ENCODE measurements around the gene DNAI2. TPM values are rescaled to one million over a fixed set of nuclear protein-coding genes. Genes with fewer than 3 reads are reported as not detected.

Gene DNAI2
- total RNA-seq, 1 experiment from 2014 or later = not detected

DNA sequence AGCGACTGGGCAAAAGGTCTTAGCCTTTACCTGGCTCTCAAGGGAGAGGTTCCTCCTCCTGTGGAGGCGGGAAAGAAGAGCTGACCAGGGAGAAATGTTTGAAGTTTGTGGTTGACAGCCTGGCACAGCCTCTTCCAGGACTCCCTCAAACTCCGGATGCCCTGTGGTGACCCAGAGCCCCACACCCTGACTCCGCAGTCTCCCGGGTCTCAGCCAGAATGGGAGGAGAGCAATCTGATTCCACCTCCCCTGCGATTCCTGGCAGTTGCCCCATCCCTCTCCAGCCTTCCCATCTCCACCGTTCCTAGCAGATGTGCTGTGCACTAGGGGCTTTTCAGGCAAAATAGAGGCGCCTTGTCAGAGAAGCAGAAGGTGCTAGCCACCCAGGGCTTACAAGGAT is 5.5 kb upstream of the DNAI2 start:
- ChIA-PET CTCF (no interaction called here), POLR2A (no interaction called here)
- Mint-ChIP-seq H3K4me1 (ENCODE audit: low read depth, unreplicated experiment) (peaks cover 6% of the 10 kb centered on the region), H3K27me3 (ENCODE audit: insufficient read depth, unreplicated experiment) (peaks cover 4% of the 10 kb centered on the region), H3K9me3 (ENCODE audit: unreplicated experiment) (peaks cover 11% of the 10 kb centered on the region), H3K27ac (ENCODE audit: unreplicated experiment) (no peak overlapping the region), H3K36me3 (ENCODE audit: insufficient read depth, unreplicated experiment) (no peaks in the 10 kb centered on the region), H3K4me3 (ENCODE audit: unreplicated experiment) (no peak overlapping the region)
- BruUV-seq (replicated peaks) = no TSS peak
- H3K4me1 ChIP-seq = no peaks in the 10 kb centered on the region
- no peak overlapping the region for H3K4me3 ChIP-seq (ENCODE audit: low read depth, low read length)
- TF ChIP-seq, protein P1, sequence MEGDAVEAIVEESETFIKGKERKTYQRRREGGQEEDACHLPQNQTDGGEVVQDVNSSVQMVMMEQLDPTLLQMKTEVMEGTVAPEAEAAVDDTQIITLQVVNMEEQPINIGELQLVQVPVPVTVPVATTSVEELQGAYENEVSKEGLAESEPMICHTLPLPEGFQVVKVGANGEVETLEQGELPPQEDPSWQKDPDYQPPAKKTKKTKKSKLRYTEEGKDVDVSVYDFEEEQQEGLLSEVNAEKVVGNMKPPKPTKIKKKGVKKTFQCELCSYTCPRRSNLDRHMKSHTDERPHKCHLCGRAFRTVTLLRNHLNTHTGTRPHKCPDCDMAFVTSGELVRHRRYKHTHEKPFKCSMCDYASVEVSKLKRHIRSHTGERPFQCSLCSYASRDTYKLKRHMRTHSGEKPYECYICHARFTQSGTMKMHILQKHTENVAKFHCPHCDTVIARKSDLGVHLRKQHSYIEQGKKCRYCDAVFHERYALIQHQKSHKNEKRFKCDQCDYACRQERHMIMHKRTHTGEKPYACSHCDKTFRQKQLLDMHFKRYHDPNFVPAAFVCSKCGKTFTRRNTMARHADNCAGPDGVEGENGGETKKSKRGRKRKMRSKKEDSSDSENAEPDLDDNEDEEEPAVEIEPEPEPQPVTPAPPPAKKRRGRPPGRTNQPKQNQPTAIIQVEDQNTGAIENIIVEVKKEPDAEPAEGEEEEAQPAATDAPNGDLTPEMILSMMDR (IDR thresholded peaks at IDR 0.05; ENCODE audit: insufficient read depth in 1 of 2, low read depth in 1 of 2, low read length in 1 of 2, severe bottlenecking in 1 of 2, unreplicated experiment in 1 of 2) = no peak
- DNase-seq = no peak
- H3K27me3 ChIP-seq (replicated peaks; ENCODE audit: control insufficient read depth, insufficient read depth, low read length) = no peaks in the 10 kb centered on the region; the same call in 1 of the 2 replicates
- intact Hi-C loops (cut with micrococcal nuclease; ENCODE audit: unreplicated experiment) = no loop called here
- H3K36me3 ChIP-seq (ENCODE audit: control insufficient read depth, insufficient read depth, low read length) = no peaks in the 10 kb centered on the region
- H3K9me3 ChIP-seq = no peaks in the 10 kb centered on the region

DNA sequence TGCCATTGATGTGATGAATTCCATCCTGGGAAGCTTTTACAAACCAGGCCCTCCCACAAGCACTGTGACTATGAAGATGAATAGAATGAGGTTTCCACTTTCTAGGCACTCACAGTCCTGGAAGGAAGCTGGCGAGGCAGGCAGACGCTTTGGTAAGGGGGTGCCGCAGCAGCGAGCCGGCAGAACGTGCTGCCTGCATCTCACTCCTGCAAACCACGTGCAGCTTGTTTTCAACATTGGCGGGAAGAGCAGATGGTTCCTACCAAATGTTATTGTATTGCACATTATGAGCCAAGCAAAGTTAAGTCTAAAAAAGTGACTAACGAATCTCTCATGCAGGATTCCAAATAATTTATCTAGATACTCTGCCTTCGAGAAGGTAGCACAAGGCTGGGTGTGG is 3.7 kb upstream of the DNAI2 start:
- Histone ChIP-seq H3K9me3 (no peaks in the 10 kb centered on the region), H3K4me1 (no peaks in the 10 kb centered on the region), H3K27me3 (replicated peaks; ENCODE audit: control insufficient read depth, insufficient read depth, low read length) (no peaks in the 10 kb centered on the region; the same call in 1 of the 2 replicates), H3K36me3 (ENCODE audit: control insufficient read depth, insufficient read depth, low read length) (no peaks in the 10 kb centered on the region), H3K4me3 (ENCODE audit: low read depth, low read length) (no peak overlapping the region)
- no peak for DNase-seq
- Mint-ChIP-seq H3K4me3 (ENCODE audit: unreplicated experiment) (no peak overlapping the region), H3K4me1 (ENCODE audit: low read depth, unreplicated experiment) (peaks cover 6% of the 10 kb centered on the region), H3K9me3 (ENCODE audit: unreplicated experiment) (peaks cover 11% of the 10 kb centered on the region), H3K27ac (ENCODE audit: unreplicated experiment) (no peak overlapping the region), H3K36me3 (ENCODE audit: insufficient read depth, unreplicated experiment) (no peaks in the 10 kb centered on the region), H3K27me3 (ENCODE audit: insufficient read depth, unreplicated experiment) (peaks cover 7% of the 10 kb centered on the region)
- intact Hi-C loops (cut with micrococcal nuclease; ENCODE audit: unreplicated experiment) = no loop called here
- TF ChIP-seq, protein P1 (IDR thresholded peaks at IDR 0.05; ENCODE audit: insufficient read depth in 1 of 2, low read depth in 1 of 2, low read length in 1 of 2, severe bottlenecking in 1 of 2, unreplicated experiment in 1 of 2) = no peak
- POLR2A ChIA-PET = no interaction called here
- no TSS peak for BruUV-seq (replicated peaks)
- CTCF ChIA-PET = no interaction called here

DNA sequence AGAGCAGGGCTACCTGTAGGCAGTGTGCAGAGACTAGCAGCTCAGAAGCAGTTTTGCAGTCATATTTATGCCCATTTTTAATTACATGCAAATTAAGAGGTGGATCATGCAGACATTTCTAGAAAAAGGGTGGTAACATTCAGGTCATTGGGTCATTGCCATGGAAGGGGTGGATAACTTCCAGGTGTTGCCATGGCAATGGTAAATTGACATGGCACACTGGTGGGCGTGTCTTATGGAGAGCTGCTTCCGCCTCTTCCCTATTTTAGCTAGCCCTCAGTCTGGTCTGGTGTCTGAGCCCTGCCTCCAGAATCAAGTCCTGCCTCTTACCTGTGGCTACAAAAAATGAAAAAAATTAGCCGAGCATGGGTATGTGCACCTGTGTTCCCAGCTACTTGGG is 2.8 kb upstream of the DNAI2 start:
- intact Hi-C loops (cut with micrococcal nuclease; ENCODE audit: unreplicated experiment) = no loop called here
- TF ChIP-seq, protein P1 (IDR thresholded peaks at IDR 0.05; ENCODE audit: insufficient read depth in 1 of 2, low read depth in 1 of 2, low read length in 1 of 2, severe bottlenecking in 1 of 2, unreplicated experiment in 1 of 2) = no peak
- no peaks in the 10 kb centered on the region for H3K4me1 ChIP-seq
- DNase-seq = no peak
- no peak overlapping the region for H3K4me3 Mint-ChIP-seq (ENCODE audit: unreplicated experiment)
- POLR2A ChIA-PET = no interaction called here
- peaks cover 11% of the 10 kb centered on the region for H3K9me3 Mint-ChIP-seq (ENCODE audit: unreplicated experiment)
- no peak overlapping the region for H3K27ac Mint-ChIP-seq (ENCODE audit: unreplicated experiment)
- no peaks in the 10 kb centered on the region for H3K36me3 ChIP-seq (ENCODE audit: control insufficient read depth, insufficient read depth, low read length)
- no peaks in the 10 kb centered on the region; the same call in 1 of the 2 replicates for H3K27me3 ChIP-seq (replicated peaks; ENCODE audit: control insufficient read depth, insufficient read depth, low read length)
- BruUV-seq (replicated peaks) = no TSS peak
- no peaks in the 10 kb centered on the region for H3K9me3 ChIP-seq
- peaks cover 6% of the 10 kb centered on the region for H3K4me1 Mint-ChIP-seq (ENCODE audit: low read depth, unreplicated experiment)
- H3K27me3 Mint-ChIP-seq (ENCODE audit: insufficient read depth, unreplicated experiment) = peaks cover 10% of the 10 kb centered on the region
- H3K36me3 Mint-ChIP-seq (ENCODE audit: insufficient read depth, unreplicated experiment) = no peaks in the 10 kb centered on the region
- CTCF ChIA-PET = no interaction called here
- no peak overlapping the region for H3K4me3 ChIP-seq (ENCODE audit: low read depth, low read length)

Data from Caco-2 (cell line).